Neural progenitor cell (in vitro differentiated cells): ENCODE measurements around the gene RFX3. TPM values are rescaled to one million over a fixed set of nuclear protein-coding genes. Genes with fewer than 3 reads are reported as not detected.

Source experiments
- DNase-seq: peaks from one replicate; pipeline ENCODE4 v3.0.0-alpha.2; 2016; ENCODE audit warnings: low spot score
- H2AFZ ChIP-seq: fragments of 200-600 bp; sonication (generic); replicated peaks from 2 replicates; pipeline ENCODE4 v1.6.1; 2016; ENCODE audit warnings: antibody characterized with exemption
- H3F3A ChIP-seq: fragments of 200-600 bp; sonication (generic); 2 replicates; pipeline ENCODE4 v1.6.1; 2016; ENCODE audit warnings: antibody characterized with exemption, low read depth
- H3K27ac ChIP-seq: fragments of 200-600 bp; sonication (generic); 2 replicates; pipeline ENCODE4 v1.5.1; 2016; ENCODE audit warnings: mild to moderate bottlenecking
- H3K27me3 ChIP-seq: fragments of 200-600 bp; sonication (generic); 2 replicates; pipeline ENCODE4 v1.6.1; 2016; ENCODE audit warnings: mild to moderate bottlenecking, moderate library complexity
- H3K36me3 ChIP-seq: fragments of 200-600 bp; sonication (generic); 2 replicates; pipeline ENCODE4 v1.5.1; 2016
- H3K4me1 ChIP-seq: fragments of 200-600 bp; sonication (generic); 2 replicates; pipeline ENCODE4 v1.6.1; 2016; ENCODE audit warnings: mixed run types
- H3K4me2 ChIP-seq: fragments of 200-600 bp; sonication (generic); 2 replicates; pipeline ENCODE4 v1.6.1; 2016
- H3K4me3 ChIP-seq: fragments of 200-600 bp; sonication (generic); 2 replicates; pipeline ENCODE4 v1.5.1; 2016
- H3K79me2 ChIP-seq: fragments of 200-600 bp; sonication (generic); 2 replicates; pipeline ENCODE4 v1.6.1; 2016; ENCODE audit warnings: low read depth
- H3K9ac ChIP-seq: fragments of 200-600 bp; sonication (generic); 2 replicates; pipeline ENCODE4 v1.6.1; 2016
- H3K9me3 ChIP-seq: fragments of 200-600 bp; sonication (generic); 2 replicates; pipeline ENCODE4 v1.5.1; 2016; ENCODE audit warnings: low read depth
- H4K20me1 ChIP-seq: fragments of 200-600 bp; sonication (generic); 2 replicates; pipeline ENCODE4 v1.6.1; 2016; ENCODE audit warnings: low read depth
- H3K27ac Mint-ChIP-seq: 3 replicates; pipeline ENCODE4 v1.8.0; 2021; ENCODE audit warnings: mixed read lengths
- H3K27me3 Mint-ChIP-seq: 2 replicates; pipeline ENCODE4 v1.8.0; 2022; ENCODE audit warnings: low read depth, mild to moderate bottlenecking, inconsistent platforms, moderate library complexity, mixed read lengths; ENCODE audit not compliant: insufficient read depth
- H3K36me3 Mint-ChIP-seq: 3 replicates; pipeline ENCODE4 v1.8.0; 2021; ENCODE audit warnings: mixed read lengths
- H3K4me1 Mint-ChIP-seq: 3 replicates; pipeline ENCODE4 v1.8.0; 2021; ENCODE audit warnings: mixed read lengths
- H3K4me3 Mint-ChIP-seq: 3 replicates; pipeline ENCODE4 v1.8.0; 2021; ENCODE audit warnings: mild to moderate bottlenecking, moderate library complexity, mixed read lengths
- H3K9me3 Mint-ChIP-seq: 3 replicates; pipeline ENCODE4 v1.8.0; 2020; ENCODE audit warnings: mixed read lengths
- CTCF ChIP-seq: fragments of 200-600 bp; sonication (generic); IDR thresholded peaks from 2 replicates; pipeline ENCODE4 v1.5.1; 2017; ENCODE audit warnings: antibody characterized with exemption, mild to moderate bottlenecking
- EZH2 ChIP-seq: fragments of 200-600 bp; sonication (generic); IDR thresholded peaks from 2 replicates; pipeline ENCODE4 v1.6.1; 2017; ENCODE audit warnings: antibody characterized with exemption, mild to moderate bottlenecking, moderate library complexity
- EZH2phosphoT487 ChIP-seq: fragments of 200-600 bp; sonication (generic); IDR thresholded peaks from 2 replicates; pipeline ENCODE4 v1.6.1; 2017; ENCODE audit warnings: antibody characterized with exemption
- total RNA-seq: library from RNA; depleted of rRNA; stranded (reverse); fragments of >200 nt; gene quantifications from 2 replicates; pipeline ENCODE4 v1.2.3, GENCODE V29; 2015; ENCODE audit warnings: low replicate concordance

RFX3 gene
- total RNA-seq, 1 donor from 2014 or later = 39.6 TPM

DNA sequence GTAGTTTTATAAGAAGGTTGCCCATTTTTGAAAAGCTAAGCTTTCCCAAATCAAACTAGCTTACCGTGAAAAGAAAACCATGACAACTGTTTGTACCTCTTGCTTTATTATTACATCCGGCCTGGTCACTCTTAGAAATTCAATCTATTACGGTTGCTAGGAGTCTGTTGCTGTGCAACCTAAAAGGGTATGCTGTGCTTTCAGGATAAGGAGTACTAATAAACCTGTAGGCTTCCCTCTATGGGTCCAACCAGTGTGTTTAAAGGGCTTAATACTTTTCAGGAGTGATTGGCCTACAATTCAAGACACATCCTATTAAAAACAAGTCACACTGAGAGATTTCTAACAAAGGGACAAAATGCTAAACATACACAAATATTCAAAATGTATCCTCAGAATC, 27.1 kb downstream of the RFX3 start:
- H2AFZ ChIP-seq = no peak overlapping the region
- H3K4me2 ChIP-seq = peak overlapping the region; percentile 33
- peaks cover 11% of the 10 kb centered on the region for H3K9me3 Mint-ChIP-seq
- peaks cover 21% of the 10 kb centered on the region for H3F3A ChIP-seq
- no peak for TF ChIP-seq EZH2
- TF ChIP-seq EZH2phosphoT487 = no peak
- no peak for TF ChIP-seq CTCF
- peaks cover 18% of the 10 kb centered on the region for H3K36me3 Mint-ChIP-seq
- H3K36me3 ChIP-seq = peaks cover 9% of the 10 kb centered on the region
- H3K9ac ChIP-seq = no peak overlapping the region
- peak; percentile 23 for DNase-seq
- peaks cover 65% of the 10 kb centered on the region for H3K4me1 Mint-ChIP-seq
- peaks cover 92% of the 10 kb centered on the region for H3K79me2 ChIP-seq
- no peaks in the 10 kb centered on the region for H3K27me3 Mint-ChIP-seq
- no peak overlapping the region for H3K4me3 ChIP-seq
- no peaks in the 10 kb centered on the region for H3K27me3 ChIP-seq
- peaks cover 51% of the 10 kb centered on the region for H3K4me1 ChIP-seq
- no peak overlapping the region for H3K27ac ChIP-seq
- peak overlapping the region; percentile 75 for H3K4me3 Mint-ChIP-seq
- H3K27ac Mint-ChIP-seq = peak overlapping the region; percentile 99
- no peaks in the 10 kb centered on the region for H4K20me1 ChIP-seq
- H3K9me3 ChIP-seq = no peaks in the 10 kb centered on the region

DNA sequence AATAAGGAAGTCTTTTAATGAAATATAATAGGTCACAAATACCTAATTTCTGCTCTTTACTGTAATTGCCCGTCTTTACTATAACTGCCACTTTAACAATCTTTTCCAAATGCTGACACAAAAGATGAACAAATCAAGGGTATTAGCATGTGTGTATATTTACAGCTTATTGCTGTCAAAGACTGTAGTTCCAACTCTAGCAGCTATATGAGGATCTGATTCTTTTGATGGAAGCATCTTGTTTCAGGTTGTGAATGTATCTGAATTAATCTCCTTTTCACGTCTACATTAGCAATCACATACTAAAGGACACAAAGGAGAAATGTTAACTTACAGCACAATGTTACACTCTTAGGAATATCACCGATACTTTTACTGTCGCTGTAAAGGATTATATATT, 27.9 kb downstream of the RFX3 start:
- Histone ChIP-seq H3K79me2 (peaks cover 84% of the 10 kb centered on the region), H3F3A (peaks cover 17% of the 10 kb centered on the region), H2AFZ (no peak overlapping the region), H3K27ac (peak overlapping the region; percentile 7), H3K9ac (no peak overlapping the region), H3K4me2 (peak overlapping the region; percentile 33), H3K4me3 (no peak overlapping the region), H4K20me1 (no peaks in the 10 kb centered on the region), H3K27me3 (no peaks in the 10 kb centered on the region), H3K36me3 (peaks cover 4% of the 10 kb centered on the region), H3K4me1 (peaks cover 51% of the 10 kb centered on the region), H3K9me3 (no peaks in the 10 kb centered on the region)
- no peaks in the 10 kb centered on the region for H3K27me3 Mint-ChIP-seq
- H3K9me3 Mint-ChIP-seq = peaks cover 12% of the 10 kb centered on the region
- DNase-seq = no peak
- peaks cover 17% of the 10 kb centered on the region for H3K36me3 Mint-ChIP-seq
- no peak for TF ChIP-seq CTCF
- no peak for TF ChIP-seq EZH2phosphoT487
- TF ChIP-seq EZH2 = no peak
- no peak overlapping the region for H3K4me3 Mint-ChIP-seq
- peak overlapping the region; percentile 99 for H3K27ac Mint-ChIP-seq
- H3K4me1 Mint-ChIP-seq = peaks cover 68% of the 10 kb centered on the region

DNA sequence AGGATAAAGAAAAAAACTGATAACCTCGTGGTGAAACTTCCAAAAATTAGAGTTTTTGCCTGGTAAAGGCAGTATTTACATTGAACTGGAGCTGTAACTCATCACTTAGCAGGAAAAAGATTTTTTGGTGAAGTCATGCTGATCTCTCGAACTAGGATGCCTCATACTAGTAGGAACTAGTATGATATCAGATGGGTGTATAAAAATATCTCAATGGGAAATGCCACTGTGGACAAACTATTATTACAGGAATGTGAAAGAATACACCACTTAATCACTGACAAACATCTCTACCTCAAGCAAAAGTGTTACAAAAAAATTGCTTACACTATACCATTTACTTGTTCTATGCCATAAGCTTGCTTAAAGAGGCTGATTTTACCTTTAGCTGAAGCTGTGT, 28.4 kb downstream of the RFX3 start:
- Histone ChIP-seq H3K27ac (no peak overlapping the region), H3K4me3 (no peak overlapping the region), H4K20me1 (no peaks in the 10 kb centered on the region), H3F3A (peaks cover 17% of the 10 kb centered on the region), H3K4me2 (no peak overlapping the region), H3K36me3 (peaks cover under 1% of the 10 kb centered on the region), H3K9ac (no peak overlapping the region), H3K9me3 (no peaks in the 10 kb centered on the region), H3K79me2 (peaks cover 83% of the 10 kb centered on the region), H3K27me3 (no peaks in the 10 kb centered on the region), H3K4me1 (peaks cover 51% of the 10 kb centered on the region), H2AFZ (no peak overlapping the region)
- peaks cover 10% of the 10 kb centered on the region for H3K9me3 Mint-ChIP-seq
- TF ChIP-seq EZH2 = no peak
- no peak for TF ChIP-seq EZH2phosphoT487
- no peak for TF ChIP-seq CTCF
- H3K27me3 Mint-ChIP-seq = no peaks in the 10 kb centered on the region
- no peak overlapping the region for H3K4me3 Mint-ChIP-seq
- DNase-seq = no peak
- peaks cover 16% of the 10 kb centered on the region for H3K36me3 Mint-ChIP-seq
- peaks cover 65% of the 10 kb centered on the region for H3K4me1 Mint-ChIP-seq
- peak overlapping the region; percentile 99 for H3K27ac Mint-ChIP-seq
